KG1 (cell line): ENCODE data around the gene C22orf23.

Experiments used
- DNase-seq: peaks from one replicate; lab custom pipeline; 2025; lab: John Stamatoyannopoulos, UW

The C22orf23 gene

GRCh38 chr22:37925767-37926166, 27.6 kb downstream of the C22orf23 start:
- no peak for DNase-seq

GRCh38 chr22:37925330-37925729, 28.1 kb downstream of the C22orf23 start:
- no peak for DNase-seq

GRCh38 chr22:37924386-37925065, 28.9 kb downstream of the C22orf23 start:
- DNase-seq, result no peak

GRCh38 chr22:37923927-37924326, 29.5 kb downstream of the C22orf23 start:
- no peak for DNase-seq

GRCh38 chr22:37922191-37922590, 31.2 kb downstream of the C22orf23 start:
- no peak for DNase-seq

GRCh38 chr22:37920126-37920525, 33.3 kb downstream of the C22orf23 start:
- DNase-seq, result no peak

- no peak for DNase-seq
These were observed 34.7 kb downstream of the C22orf23 start for GRCh38 chr22:37918580-37919270.

- DNase-seq, result no peak
These were observed 35.4 kb downstream of the C22orf23 start for GRCh38 chr22:37917874-37918548.

- DNase-seq, result no peak
These were observed 37.1 kb downstream of the C22orf23 start for GRCh38 chr22:37916311-37916710.

GRCh38 chr22:37913233-37913721, 40.1 kb downstream of the C22orf23 start:
- no peak for DNase-seq

GRCh38 chr22:37912171-37912570, 41.2 kb downstream of the C22orf23 start:
- DNase-seq, result no peak

GRCh38 chr22:37911697-37912096, 41.7 kb downstream of the C22orf23 start:
- no peak for DNase-seq

- DNase-seq, result no peak
These were observed 42.3 kb downstream of the C22orf23 start for GRCh38 chr22:37910890-37911672.

- no peak for DNase-seq
These were observed 43.6 kb downstream of the C22orf23 start for GRCh38 chr22:37909766-37910165.

- no peak for DNase-seq
These were observed 46.1 kb downstream of the C22orf23 start for GRCh38 chr22:37907036-37907954.

GRCh38 chr22:37906364-37907008, 46.9 kb downstream of the C22orf23 start:
- no peak for DNase-seq

GRCh38 chr22:37905534-37906363, 47.7 kb downstream of the C22orf23 start, which contains the start of gene MICALL1:
MICALL1 (plus strand) TSS chr22:37906297; CDS start chr22:37906423, 126 bp downstream.
- no peak for DNase-seq

GRCh38 chr22:37904572-37905533, 48.5 kb downstream of the C22orf23 start:
- DNase-seq, result no peak
